ENCODE data around the gene GPHN.
"Not testable (repeated sequence)": the region's sequence is repeated elsewhere in the genome, so short reads cannot be mapped to it uniquely, and the experiment has no call there.

Gene GPHN

GRCh38 chr14:66827182-66827581 is 319.2 kb downstream of the GPHN start:
- DNase-seq: no peak

GRCh38 chr14:66831173-66831572 is 323.2 kb downstream of the GPHN start:
- DNase-seq: no peak

- no peak for DNase-seq
Observed at GRCh38 chr14:66833816-66834215, 325.9 kb downstream of the GPHN start.

- not testable (repeated sequence) for DNase-seq
Observed at GRCh38 chr14:66837436-66837835, 329.5 kb downstream of the GPHN start.

GRCh38 chr14:66842911-66843512 is 335.1 kb downstream of the GPHN start:
- DNase-seq: no peak

- DNase-seq: no peak
Observed at GRCh38 chr14:66850258-66850888, 342.4 kb downstream of the GPHN start.

GRCh38 chr14:66853311-66853710 is 345.4 kb downstream of the GPHN start:
- no peak for DNase-seq

- no peak for DNase-seq
Observed at GRCh38 chr14:66857867-66858266, 349.9 kb downstream of the GPHN start.

- no peak for DNase-seq
Observed at GRCh38 chr14:66859063-66859671, 351.2 kb downstream of the GPHN start.

GRCh38 chr14:66881596-66881995 is 373.6 kb downstream of the GPHN start:
- DNase-seq: no peak

- no peak for DNase-seq
Observed at GRCh38 chr14:66884149-66884548, 376.2 kb downstream of the GPHN start.

- DNase-seq: no peak
Observed at GRCh38 chr14:66900719-66901118, 392.8 kb downstream of the GPHN start.

- no peak for DNase-seq
Observed at GRCh38 chr14:66910311-66910840, 402.4 kb downstream of the GPHN start.

- DNase-seq: no peak
Observed at GRCh38 chr14:66916421-66916820, 408.5 kb downstream of the GPHN start.

- no peak for DNase-seq
Observed at GRCh38 chr14:66918527-66918926, 410.6 kb downstream of the GPHN start.

- DNase-seq: no peak
Observed at GRCh38 chr14:66920196-66920595, 412.2 kb downstream of the GPHN start.

GRCh38 chr14:66923251-66923650 is 415.3 kb downstream of the GPHN start:
- DNase-seq: no peak

GRCh38 chr14:66939409-66939808 is 431.5 kb downstream of the GPHN start:
- no peak for DNase-seq

- DNase-seq: no peak
Observed at GRCh38 chr14:66944872-66945271, 436.9 kb downstream of the GPHN start.

GRCh38 chr14:66955159-66955558 is 447.2 kb downstream of the GPHN start:
- DNase-seq: no peak

GRCh38 chr14:66959437-66960050 is 451.6 kb downstream of the GPHN start:
- DNase-seq: no peak

GRCh38 chr14:66965831-66966230 is 457.9 kb downstream of the GPHN start:
- no peak for DNase-seq

GRCh38 chr14:66972469-66972868 is 464.5 kb downstream of the GPHN start:
- DNase-seq: no peak
